Endothelial cell (in vitro differentiated cells): Measurements from ENCODE around the gene EGFL7. TPM values are rescaled to one million over a fixed set of nuclear protein-coding genes. Genes with fewer than 3 reads are reported as not detected.
"Not testable (repeated sequence)": the region's sequence is repeated elsewhere in the genome, so short reads cannot be mapped to it uniquely, and the experiment has no call there.

Experiments
- DNase-seq: peaks from one replicate; pipeline ENCODE4 v3.0.0; 2021; ENCODE audit warnings: low spot score
- H3K27ac Mint-ChIP-seq: one replicate; pipeline ENCODE4 v1.8.0; 2021; ENCODE audit warnings: mixed read lengths, inconsistent platforms; ENCODE audit not compliant: unreplicated experiment
- H3K27me3 Mint-ChIP-seq: one replicate; pipeline ENCODE4 v1.8.0; 2021; ENCODE audit warnings: mild to moderate bottlenecking, moderate library complexity, mixed read lengths, inconsistent platforms; ENCODE audit not compliant: unreplicated experiment
- H3K36me3 Mint-ChIP-seq: one replicate; pipeline ENCODE4 v1.8.0; 2021; ENCODE audit warnings: mild to moderate bottlenecking, low read depth, mixed read lengths, inconsistent platforms; ENCODE audit not compliant: unreplicated experiment
- H3K4me1 Mint-ChIP-seq: one replicate; pipeline ENCODE4 v1.8.0; 2021; ENCODE audit warnings: mild to moderate bottlenecking, mixed read lengths, inconsistent platforms; ENCODE audit not compliant: unreplicated experiment
- H3K4me3 Mint-ChIP-seq: one replicate; pipeline ENCODE4 v1.8.0; 2021; ENCODE audit warnings: mild to moderate bottlenecking, mixed read lengths, inconsistent platforms; ENCODE audit not compliant: unreplicated experiment
- H3K9me3 Mint-ChIP-seq: one replicate; pipeline ENCODE4 v1.8.0; 2021; ENCODE audit warnings: mixed read lengths, inconsistent platforms; ENCODE audit not compliant: unreplicated experiment
- total RNA-seq: library from RNA; stranded (reverse); fragmentation: NEBNext Ultra II Directional; extraction: Animal tissue kit (Norgen Biotek cat#: 25700); gene quantifications from one replicate; pipeline ENCODE4 v1.2.1, GENCODE V29; 2021; ENCODE audit not compliant: unreplicated experiment
- TF ChIP-seq, protein P1 (sequence below): fragments of 200-600 bp; sonication (generic); IDR thresholded peaks from one replicate; pipeline ENCODE4 v1.5.0; 2021; ENCODE audit warnings: antibody characterized with exemption; ENCODE audit not compliant: unreplicated experiment

EGFL7 gene
- total RNA-seq, 1 donor from 2014 or later = 945 TPM

GRCh38 chr9:136631038-136632000, 31.4 kb upstream of the EGFL7 start:
- Mint-ChIP-seq H3K27me3 (peaks cover 10% of the 10 kb centered on the region), H3K4me1 (peaks cover 26% of the 10 kb centered on the region), H3K36me3 (no peaks in the 10 kb centered on the region), H3K4me3 (no peak overlapping the region), H3K27ac (no peak overlapping the region), H3K9me3 (no peaks in the 10 kb centered on the region)
- TF ChIP-seq, protein P1, sequence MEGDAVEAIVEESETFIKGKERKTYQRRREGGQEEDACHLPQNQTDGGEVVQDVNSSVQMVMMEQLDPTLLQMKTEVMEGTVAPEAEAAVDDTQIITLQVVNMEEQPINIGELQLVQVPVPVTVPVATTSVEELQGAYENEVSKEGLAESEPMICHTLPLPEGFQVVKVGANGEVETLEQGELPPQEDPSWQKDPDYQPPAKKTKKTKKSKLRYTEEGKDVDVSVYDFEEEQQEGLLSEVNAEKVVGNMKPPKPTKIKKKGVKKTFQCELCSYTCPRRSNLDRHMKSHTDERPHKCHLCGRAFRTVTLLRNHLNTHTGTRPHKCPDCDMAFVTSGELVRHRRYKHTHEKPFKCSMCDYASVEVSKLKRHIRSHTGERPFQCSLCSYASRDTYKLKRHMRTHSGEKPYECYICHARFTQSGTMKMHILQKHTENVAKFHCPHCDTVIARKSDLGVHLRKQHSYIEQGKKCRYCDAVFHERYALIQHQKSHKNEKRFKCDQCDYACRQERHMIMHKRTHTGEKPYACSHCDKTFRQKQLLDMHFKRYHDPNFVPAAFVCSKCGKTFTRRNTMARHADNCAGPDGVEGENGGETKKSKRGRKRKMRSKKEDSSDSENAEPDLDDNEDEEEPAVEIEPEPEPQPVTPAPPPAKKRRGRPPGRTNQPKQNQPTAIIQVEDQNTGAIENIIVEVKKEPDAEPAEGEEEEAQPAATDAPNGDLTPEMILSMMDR = peak; percentile 72
- peak; percentile 91 for DNase-seq

DNA sequence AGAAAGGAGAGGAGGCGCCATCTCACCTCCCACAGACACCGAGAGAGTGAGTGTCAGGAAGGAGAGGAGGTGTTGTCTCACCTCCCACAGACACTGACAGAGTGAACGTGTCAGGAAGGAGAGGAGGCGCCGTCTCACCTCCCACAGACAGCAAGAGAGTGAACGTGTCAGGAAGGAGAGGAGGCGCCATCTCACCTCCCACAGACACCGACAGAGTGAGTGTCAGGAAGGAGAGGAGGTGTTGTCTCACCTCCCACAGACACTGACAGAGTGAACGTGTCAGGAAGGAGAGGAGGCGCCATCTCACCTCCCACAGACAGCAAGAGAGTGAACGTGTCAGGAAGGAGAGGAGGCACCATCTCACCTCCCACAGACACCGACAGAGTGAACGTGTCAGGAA, 30.6 kb upstream of the EGFL7 start:
- not testable (repeated sequence) for H3K27ac Mint-ChIP-seq, H3K4me3 Mint-ChIP-seq, H3K36me3 Mint-ChIP-seq, H3K27me3 Mint-ChIP-seq, DNase-seq, H3K9me3 Mint-ChIP-seq
- peaks cover 26% of the 10 kb centered on the region for H3K4me1 Mint-ChIP-seq

- not testable (repeated sequence) for H3K27me3 Mint-ChIP-seq, DNase-seq, H3K36me3 Mint-ChIP-seq, H3K27ac Mint-ChIP-seq, H3K9me3 Mint-ChIP-seq, H3K4me3 Mint-ChIP-seq
- peaks cover 25% of the 10 kb centered on the region for H3K4me1 Mint-ChIP-seq
These were observed 30.1 kb upstream of the EGFL7 start for GRCh38 chr9:136632491-136633106.

- Mint-ChIP-seq H3K4me3 (no peak overlapping the region), H3K27me3 (peaks cover 3% of the 10 kb centered on the region), H3K27ac (no peak overlapping the region), H3K36me3 (no peaks in the 10 kb centered on the region), H3K4me1 (peaks cover 15% of the 10 kb centered on the region), H3K9me3 (no peaks in the 10 kb centered on the region)
- DNase-seq = no peak
- TF ChIP-seq, protein P1 = no peak
These were observed 27.8 kb upstream of the EGFL7 start for GRCh38 chr9:136634904-136635303.

DNA sequence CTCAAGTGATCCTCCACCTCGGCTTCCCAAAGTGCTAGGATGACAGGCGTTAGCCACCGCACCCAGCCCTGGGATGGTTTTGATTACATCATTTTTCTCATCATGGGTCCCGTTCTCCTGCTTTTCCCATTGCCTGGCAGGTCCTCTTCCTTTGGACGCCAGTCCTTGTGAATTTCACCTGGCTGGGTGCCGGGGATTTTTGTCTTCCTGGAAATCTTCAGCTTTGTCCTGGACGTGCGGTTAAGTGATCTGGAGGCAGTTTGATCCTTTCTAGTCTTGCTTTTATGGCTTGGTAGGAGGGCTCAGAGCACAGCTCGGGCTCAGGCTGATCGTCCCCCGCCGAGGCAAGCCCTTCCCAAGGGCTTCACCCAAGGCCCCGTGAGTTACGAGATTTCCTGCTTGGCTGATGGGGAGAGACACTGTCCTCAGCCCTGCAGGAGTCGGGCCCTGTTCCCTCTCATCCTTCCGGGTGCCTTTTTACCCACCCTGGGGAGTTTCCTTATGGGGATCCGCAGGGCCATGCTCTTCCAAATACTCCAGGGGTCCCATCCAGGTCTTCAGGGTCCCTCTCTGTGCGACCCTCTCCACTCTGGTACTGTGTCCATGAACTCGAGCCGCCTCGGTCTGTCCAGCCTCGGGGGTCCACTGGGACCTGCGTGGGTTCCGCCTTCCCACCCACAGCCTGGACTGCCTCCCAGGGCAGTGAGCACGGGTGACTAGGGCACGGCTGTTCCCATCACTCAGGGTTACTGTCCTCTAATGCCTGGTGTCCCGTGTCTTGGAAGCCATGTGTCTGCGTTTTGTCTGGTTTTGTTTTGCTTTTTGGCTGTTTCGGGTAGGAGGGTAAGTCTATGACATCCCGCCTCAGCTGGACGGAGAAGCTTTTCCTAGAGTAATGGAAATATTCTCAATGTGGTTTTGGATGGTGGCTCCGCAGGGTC, 22.3 kb upstream of the EGFL7 start:
- TF ChIP-seq, protein P1 = no peak

More for the DNA sequence above, 22.3 kb upstream of the EGFL7 start:
- H3K27me3 Mint-ChIP-seq = peaks cover 11% of the 10 kb centered on the region
- H3K4me3 Mint-ChIP-seq = peak overlapping the region; percentile 37
- H3K36me3 Mint-ChIP-seq = no peaks in the 10 kb centered on the region
- H3K9me3 Mint-ChIP-seq = no peaks in the 10 kb centered on the region
- peak; percentile 2 for DNase-seq
- no peak overlapping the region for H3K27ac Mint-ChIP-seq
- H3K4me1 Mint-ChIP-seq = peaks cover 37% of the 10 kb centered on the region
